ENCODE data around the gene ZC3H4. TPM values are rescaled to one million over a fixed set of nuclear protein-coding genes. Genes with fewer than 3 reads are reported as not detected.

The ZC3H4 gene
- total RNA-seq, 1 experiment from 2014 or later = 45.1 TPM

DNA sequence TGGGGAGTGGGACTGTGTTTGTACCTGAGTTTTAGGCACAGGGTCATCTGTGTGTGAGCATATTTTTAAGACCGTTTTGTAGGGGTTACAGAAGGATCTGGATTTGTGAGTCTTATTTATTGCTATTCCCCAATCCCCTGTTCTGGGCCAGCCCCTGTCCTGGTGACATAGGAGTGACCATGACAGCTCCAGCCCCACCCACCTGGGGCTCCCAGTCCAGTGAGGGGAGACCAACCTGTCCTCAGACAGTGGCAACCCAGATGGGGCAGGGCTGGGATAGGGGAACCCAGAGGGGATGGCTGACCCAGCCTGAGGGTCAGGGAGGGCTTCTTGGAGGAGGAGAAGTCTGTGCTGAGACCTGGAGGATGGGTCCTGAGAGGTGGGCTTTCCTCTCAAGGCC, 75.8 kb downstream of the ZC3H4 start (continued):
- TF ChIP-seq, protein P1, sequence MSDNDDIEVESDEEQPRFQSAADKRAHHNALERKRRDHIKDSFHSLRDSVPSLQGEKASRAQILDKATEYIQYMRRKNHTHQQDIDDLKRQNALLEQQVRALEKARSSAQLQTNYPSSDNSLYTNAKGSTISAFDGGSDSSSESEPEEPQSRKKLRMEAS (IDR thresholded peaks at IDR 0.05) = no peak
- TF ChIP-seq CBX3 (IDR thresholded peaks at IDR 0.05; ENCODE audit: low read depth) (no peak), FOSL1 (IDR thresholded peaks at IDR 0.05; ENCODE audit: low read depth) (no peak), ZNF274 (IDR thresholded peaks at IDR 0.05; ENCODE audit: low read depth, low read length) (no peak), CEBPB (IDR thresholded peaks at IDR 0.05; ENCODE audit: low read depth) (no peak), ZFX (IDR thresholded peaks at IDR 0.05) (no peak), YY1 (IDR thresholded peaks at IDR 0.05; ENCODE audit: extremely low read depth, insufficient replicate concordance, low read depth, low read length) (no peak)

DNA sequence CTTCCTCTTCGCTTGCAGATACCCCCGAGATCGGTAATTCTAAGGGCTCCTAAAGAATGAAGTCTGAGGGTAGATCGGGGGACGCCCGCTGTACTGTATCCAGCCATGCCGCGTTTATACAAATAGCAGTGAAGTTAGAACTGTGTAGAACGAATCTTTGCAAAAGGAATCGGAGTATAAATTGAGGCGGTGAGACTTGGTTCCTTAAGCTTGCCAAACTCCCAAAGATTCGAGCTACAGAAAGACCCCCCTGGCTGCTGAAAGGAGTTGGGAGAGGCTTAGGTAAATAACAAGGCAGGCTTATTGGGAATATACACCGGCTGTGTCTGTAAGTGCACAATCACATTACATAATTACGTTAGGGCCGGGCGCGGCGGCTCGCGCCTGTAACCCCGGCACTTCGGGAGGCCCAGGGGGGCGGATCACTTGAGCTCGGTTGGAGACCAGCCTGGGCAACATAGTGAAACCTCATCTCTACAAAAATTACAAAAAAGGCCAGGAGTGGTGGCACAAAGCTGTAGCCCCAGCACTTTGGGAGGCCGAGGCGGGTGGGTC, 77.4 kb downstream of the ZC3H4 start:
- H3K9me3 ChIP-seq (ENCODE audit: control insufficient read depth in 1 of 2, insufficient read depth in 1 of 2, low read depth in 1 of 2, low read length in 2 of 2) = no peaks in the 10 kb centered on the region
- TF ChIP-seq SIN3A (IDR thresholded peaks at IDR 0.05; ENCODE audit: low read depth) = 0 out of 2 replicates have a peak, but pooled peaks have one; percentile 43
- no peak for TF ChIP-seq ELF1 (IDR thresholded peaks at IDR 0.05; ENCODE audit: borderline replicate concordance, low read depth)
- DNase-seq (ENCODE audit: low read depth, low spot score) = no peak
- peak overlapping the region; percentile 81 for H3K27ac ChIP-seq (ENCODE audit: low read depth, low read length)
- BruUV-seq (replicated peaks) = TSS peak; percentile 93
- no peaks in the 10 kb centered on the region for H3K36me3 ChIP-seq (ENCODE audit: control insufficient read depth in 1 of 2, insufficient read depth in 2 of 2, low read length in 2 of 2)
- ATAC-seq = peak; percentile 42
- H4K20me1 ChIP-seq (ENCODE audit: insufficient read depth) = no peaks in the 10 kb centered on the region
- peak overlapping the region; percentile 50 to 69 for H3K4me3 ChIP-seq (replicated peaks in 1 of 2; ENCODE audit: low read depth in 1 of 2, low read length in 2 of 2)
- H3K27me3 ChIP-seq (ENCODE audit: insufficient read depth, low read length) = no peaks in the 10 kb centered on the region
- ChIA-PET RAD21 (ENCODE audit: low non-redundant PET in 1 of 2, low total read pairs in 2 of 2, uncharacterized antibody in 2 of 2, unreplicated experiment in 2 of 2) (interaction anchor here in 1 of 2 experiments (1.1 kb wide), 1 partner anchor 87 kb away, joined by 3 read pairs; no protein-coding TSS in a partner anchor), POLR2A (interaction anchor here (0.7 to 1.3 kb wide), 2 partner anchors 77 to 575 kb away, joined by 3 to 4 read pairs; partner anchors contain the start of gene ZC3H4), CTCF (interaction anchor here (0.7 to 2.7 kb wide), 3 partner anchors 12 to 27 kb away, joined by 3 to 19 read pairs (median 8); no protein-coding TSS in a partner anchor)
- intact Hi-C loops (cut with micrococcal nuclease) = loop anchor here (5.0 kb wide), 1 partner anchor 221 kb away; the partner anchor contains the start of gene CCDC9
- H3K9ac ChIP-seq (ENCODE audit: low read length) = peak overlapping the region; percentile 67
- peak overlapping the region; percentile 88 for H2AFZ ChIP-seq (ENCODE audit: low read depth, low read length, poor library complexity, severe bottlenecking)
- no peaks in the 10 kb centered on the region for H3K79me2 ChIP-seq (ENCODE audit: insufficient read depth, low read length)
- H3K4me1 ChIP-seq (ENCODE audit: control insufficient read depth in 1 of 2, insufficient read depth in 2 of 2, low read length in 2 of 2) = peaks cover 23 to 35% of the 10 kb centered on the region in 2 experiments
- peak overlapping the region; percentile 98 for H3K4me2 ChIP-seq (ENCODE audit: low read length)
- H3K9me2 ChIP-seq (ENCODE audit: insufficient read depth) = no peaks in the 10 kb centered on the region
